Transverse colon (tissue), 3 donors: ENCODE results near the gene CITED1.

ENCODE experiments used
- CTCF ChIP-seq, 5 experiments: fragments of 200-600 bp in 3 of 5; fragments of 450-650 bp in 2 of 5; sonication (generic) in 3 of 5; IDR thresholded peaks; 1 replicate in 2 of 5; 2 replicates in 3 of 5; pipeline ENCODE4 v1.5.1; 2016 to 2017; ENCODE audit warnings: antibody characterized with exemption in 5 of 5, inconsistent platforms in 3 of 5, mild to moderate bottlenecking in 2 of 5, moderate library complexity in 1 of 5
- POLR2A ChIP-seq: fragments of 450-650 bp; IDR thresholded peaks from one replicate; pipeline ENCODE4 v1.6.1; 2016; ENCODE audit warnings: antibody characterized with exemption, mild to moderate bottlenecking, moderate library complexity

GRCh38 chrX:72253686-72254085, 52.0 kb downstream of the CITED1 start:
- no peak for TF ChIP-seq CTCF (IDR thresholded peaks at IDR 0.05)
- no peak for TF ChIP-seq POLR2A
